Naive B cell (primary cell): ENCODE measurements around the gene FAM43B. TPM values are rescaled to one million over a fixed set of nuclear protein-coding genes. Genes with fewer than 3 reads are reported as not detected.
A peak's percentile ranks its signal among the peaks of the same experiment; 100 is the strongest.

ENCODE experiments used
- ATAC-seq, 2 donors: fragments of 150-1000 bp; cut with Tn5 transposase; 2 replicates each; pipeline ENCODE4 v1.10.0; 2021; ENCODE audit warnings: low read depth in 2 of 2, mild to moderate bottlenecking in 2 of 2, moderate library complexity in 2 of 2
- DNase-seq: peaks from one replicate; pipeline ENCODE4 v3.0.0; 2022
- H3K27ac Mint-ChIP-seq, 6 donors: one replicate each; pipeline ENCODE4 v1.8.0; 2020 to 2022; ENCODE audit warnings: mild to moderate bottlenecking in 6 of 6, mixed read lengths in 6 of 6, moderate library complexity in 5 of 6, inconsistent platforms in 2 of 6
- H3K27me3 Mint-ChIP-seq, 3 donors: one replicate each; pipeline ENCODE4 v1.8.0; 2021 to 2022; ENCODE audit warnings: mixed read lengths in 3 of 3, mild to moderate bottlenecking in 1 of 3
- H3K36me3 Mint-ChIP-seq, 2 donors: one replicate each; pipeline ENCODE4 v1.8.0; 2020 to 2022; ENCODE audit warnings: mixed read lengths in 2 of 2, inconsistent platforms in 1 of 2, mild to moderate bottlenecking in 1 of 2
- H3K4me1 Mint-ChIP-seq, 3 donors: one replicate each; pipeline ENCODE4 v1.8.0; 2020 to 2022; ENCODE audit warnings: mixed read lengths in 3 of 3, inconsistent platforms in 1 of 3, mild to moderate bottlenecking in 1 of 3, moderate library complexity in 1 of 3
- H3K4me3 Mint-ChIP-seq, 8 donors: one replicate each; pipeline ENCODE4 v1.8.0; 2020 to 2022; ENCODE audit warnings: mild to moderate bottlenecking in 8 of 8, mixed read lengths in 8 of 8, moderate library complexity in 8 of 8, inconsistent platforms in 2 of 8
- H3K9me3 Mint-ChIP-seq, 7 donors: one replicate each; pipeline ENCODE4 v1.8.0; 2020 to 2022; ENCODE audit warnings: mixed read lengths in 7 of 7, mild to moderate bottlenecking in 5 of 7, inconsistent platforms in 2 of 7, moderate library complexity in 1 of 7
- polyA plus RNA-seq, 6 donors: library from polyadenylated mRNA; unstranded; fragments of 300-500 nt; fragmentation: Illumina TruSeq; gene quantifications; one replicate each; pipeline ENCODE4 v1.2.3, GENCODE V29; 2021; ENCODE audit warnings: low read depth in 6 of 6

Gene FAM43B
- polyA plus RNA-seq, 6 donors from 2014 or later, result not detected

DNA sequence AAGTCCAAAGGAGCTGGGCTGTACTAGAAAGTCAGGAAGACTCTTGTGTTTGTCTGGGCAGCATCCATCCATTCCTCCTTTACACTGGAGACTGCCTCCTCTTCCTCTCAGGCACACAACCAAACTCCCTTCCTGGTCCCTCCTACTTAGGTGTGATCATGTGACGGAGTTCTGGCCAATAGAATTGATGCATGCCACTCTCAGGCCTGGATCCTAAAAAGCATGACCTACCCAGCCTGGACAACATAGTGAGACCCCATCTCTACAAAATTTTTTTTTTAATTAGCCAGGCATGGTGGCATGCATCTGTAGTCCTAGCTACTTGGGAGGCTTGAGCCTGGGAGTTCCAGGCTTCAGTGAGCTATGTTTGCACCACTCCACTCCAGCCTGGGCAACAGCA is 8.6 kb downstream of the FAM43B start:
- no peaks in the 10 kb centered on the region for H3K36me3 Mint-ChIP-seq
- H3K4me3 Mint-ChIP-seq, result no peak overlapping the region
- ATAC-seq (no peak), DNase-seq (no peak)
- peaks cover 25 to 49% (median 37%) of the 10 kb centered on the region in 3 donors for H3K27me3 Mint-ChIP-seq
- H3K9me3 Mint-ChIP-seq, result peaks cover 0 to 5% (median 2%) of the 10 kb centered on the region in 7 donors
- H3K27ac Mint-ChIP-seq, result no peak overlapping the region
- no peaks in the 10 kb centered on the region for H3K4me1 Mint-ChIP-seq

DNA sequence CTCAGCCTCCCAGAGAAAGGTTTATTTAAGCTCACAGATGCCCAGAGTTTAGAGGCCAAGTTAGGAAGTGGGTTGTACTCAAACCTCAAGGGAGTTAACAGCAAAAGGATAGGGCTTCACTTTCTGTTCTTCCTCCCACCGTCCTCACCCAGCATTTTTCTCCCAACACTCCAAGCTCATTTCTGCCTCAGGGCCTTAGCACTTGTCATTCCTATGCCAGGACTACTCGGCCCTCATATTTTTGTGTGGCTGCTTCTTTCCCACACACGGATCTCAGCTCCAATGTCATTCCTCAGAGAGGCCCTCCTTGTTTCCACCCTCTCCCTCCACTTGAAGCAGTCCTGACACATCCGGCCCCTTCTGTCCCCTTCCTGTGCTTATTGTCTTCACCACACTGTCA is 12.9 kb downstream of the FAM43B start:
- Mint-ChIP-seq H3K27ac (no peak overlapping the region), H3K27me3 (peaks cover 37 to 71% (median 58%) of the 10 kb centered on the region in 3 donors), H3K9me3 (peaks cover 0 to 8% (median 5%) of the 10 kb centered on the region in 7 donors), H3K4me3 (no peak overlapping the region), H3K4me1 (no peaks in the 10 kb centered on the region), H3K36me3 (no peaks in the 10 kb centered on the region)
- no peak for ATAC-seq
- no peak for DNase-seq

DNA sequence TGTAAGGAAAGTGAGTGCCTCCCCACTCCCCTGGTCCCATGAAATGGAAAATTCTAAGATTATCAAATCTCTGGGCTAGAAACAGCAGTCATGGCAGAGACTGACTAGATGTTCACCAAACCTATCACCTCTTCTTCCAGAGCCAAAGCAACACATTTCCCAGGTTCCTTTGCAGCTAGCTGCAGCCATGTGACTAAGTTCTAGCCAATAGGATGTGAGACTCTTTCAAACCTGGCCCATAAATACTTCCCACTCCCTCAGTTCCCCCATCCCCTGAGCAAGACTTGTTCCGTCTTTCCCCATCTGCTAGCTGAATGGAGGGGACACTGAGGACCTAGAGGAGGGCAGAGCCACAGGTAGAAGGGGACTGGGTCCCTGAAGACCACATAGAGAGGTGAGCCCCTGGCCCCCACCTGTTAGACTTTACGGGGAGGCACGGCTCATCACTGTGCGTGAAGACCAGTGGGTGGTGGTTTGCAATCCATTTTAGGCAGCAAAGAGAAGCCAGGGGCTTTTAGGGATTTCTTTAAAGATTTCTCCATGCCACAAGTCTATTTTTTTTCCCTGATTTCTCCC is 17.2 kb downstream of the FAM43B start:
- no peaks in the 10 kb centered on the region for H3K4me1 Mint-ChIP-seq
- DNase-seq (no peak), ATAC-seq (no peak)
- peaks cover 0 to 3% of the 10 kb centered on the region in 2 donors for H3K36me3 Mint-ChIP-seq
- no peak overlapping the region for H3K27ac Mint-ChIP-seq
- H3K4me3 Mint-ChIP-seq, result no peak overlapping the region
- peaks cover 4 to 17% (median 10%) of the 10 kb centered on the region in 7 donors for H3K9me3 Mint-ChIP-seq
- H3K27me3 Mint-ChIP-seq, result peaks cover 48 to 68% (median 60%) of the 10 kb centered on the region in 3 donors

DNA sequence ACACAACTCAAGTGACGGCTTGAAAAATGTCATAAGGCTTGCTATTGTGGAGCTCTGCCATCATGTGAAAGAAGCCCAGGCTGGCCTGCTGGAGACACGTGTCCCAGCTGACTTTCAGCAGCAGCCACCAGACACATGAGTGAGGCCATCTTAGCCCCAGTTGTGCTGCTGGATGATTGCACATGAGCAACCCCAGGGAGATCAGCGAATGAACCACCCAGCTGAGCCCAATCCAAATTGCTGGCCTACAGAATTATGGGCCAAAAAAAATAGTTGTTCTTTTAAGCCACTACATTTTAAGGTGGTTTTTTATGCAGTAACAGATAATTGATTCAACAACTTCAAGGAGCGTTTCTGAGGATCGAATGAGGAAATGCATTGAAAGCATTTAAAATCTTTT is 19.1 kb downstream of the FAM43B start:
- Mint-ChIP-seq H3K4me1 (no peaks in the 10 kb centered on the region), H3K27ac (no peak overlapping the region), H3K27me3 (peaks cover 39 to 66% (median 63%) of the 10 kb centered on the region in 3 donors), H3K9me3 (peaks cover 4 to 17% (median 11%) of the 10 kb centered on the region in 7 donors), H3K4me3 (no peak overlapping the region), H3K36me3 (peaks cover 0 to 3% of the 10 kb centered on the region in 2 donors)
- ATAC-seq, result no peak
- DNase-seq, result no peak

DNA sequence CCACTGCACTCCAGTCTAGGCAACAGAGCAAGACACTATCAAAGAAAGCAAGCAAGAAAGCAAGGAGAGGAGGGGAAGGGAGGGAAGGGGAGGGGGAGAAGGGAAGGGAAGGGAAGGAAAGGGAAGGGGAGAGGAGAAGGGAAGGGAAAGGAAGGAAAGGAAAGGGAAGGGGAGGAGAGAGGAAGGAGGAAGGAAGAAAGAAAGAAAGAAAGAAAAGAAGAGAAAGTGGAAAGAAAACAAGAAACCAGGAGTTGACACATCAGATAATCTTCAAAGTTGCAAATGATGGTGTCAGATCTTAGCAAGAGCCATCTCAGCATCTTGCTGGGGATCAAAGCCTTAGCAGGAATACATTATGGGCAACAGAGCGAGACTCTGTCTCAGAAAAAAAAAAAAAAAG is 21.6 kb downstream of the FAM43B start:
- Mint-ChIP-seq H3K27ac (peak overlapping the region in 1 of 6 donors; percentile 6), H3K4me3 (no peak overlapping the region), H3K27me3 (peaks cover 37 to 69% (median 58%) of the 10 kb centered on the region in 3 donors), H3K4me1 (no peaks in the 10 kb centered on the region), H3K9me3 (peaks cover 4 to 17% (median 11%) of the 10 kb centered on the region in 7 donors), H3K36me3 (peaks cover 0 to 3% of the 10 kb centered on the region in 2 donors)
- DNase-seq (no peak), ATAC-seq (no peak)

DNA sequence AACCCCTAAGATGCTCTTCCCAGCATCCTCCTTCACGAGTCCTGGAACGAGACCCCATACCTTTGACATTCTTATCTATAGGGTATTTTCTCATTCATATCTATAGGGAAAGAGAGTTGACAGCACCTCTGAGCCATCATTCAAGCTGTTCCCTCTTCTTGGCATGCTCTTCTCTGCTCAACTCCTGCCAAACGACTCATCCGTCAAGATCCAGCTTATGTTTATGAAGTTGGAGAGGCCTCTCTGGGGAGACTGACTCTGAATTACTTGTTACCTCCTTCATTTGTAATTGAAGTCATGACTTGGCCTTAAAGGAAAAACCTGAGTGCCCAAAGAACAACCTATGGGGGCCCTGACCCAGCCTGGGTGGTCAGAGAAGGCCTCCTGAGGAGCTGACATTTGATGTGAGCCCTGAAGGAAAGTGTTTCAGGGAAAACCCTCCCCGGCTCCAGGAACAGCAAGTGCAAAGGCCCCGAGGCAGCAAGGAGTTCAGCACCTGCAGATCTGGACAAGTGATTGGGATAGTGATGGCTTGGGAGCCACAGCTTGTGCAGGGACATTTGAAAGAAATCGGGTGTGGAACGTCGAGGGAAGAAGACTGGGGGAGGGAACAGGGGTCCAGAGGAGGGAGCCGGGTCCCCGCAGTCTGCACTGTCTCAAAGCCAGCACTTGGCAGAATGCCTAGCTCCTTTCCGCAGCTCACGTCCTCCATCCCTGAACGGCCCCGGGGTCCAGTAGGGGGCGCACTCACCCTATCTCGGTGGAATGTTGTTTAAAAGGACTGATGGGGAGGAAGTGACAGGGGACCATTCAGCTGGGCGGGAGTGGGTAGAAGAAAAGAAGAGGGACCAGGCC is 22.5 kb downstream of the FAM43B start:
- ATAC-seq (peak in 1 of 2 donors; percentile 32), DNase-seq (no peak)
- no peak overlapping the region for H3K4me3 Mint-ChIP-seq
- H3K27ac Mint-ChIP-seq, result no peak overlapping the region
- H3K27me3 Mint-ChIP-seq, result peaks cover 28 to 66% (median 49%) of the 10 kb centered on the region in 3 donors
- peaks cover 4 to 17% (median 9%) of the 10 kb centered on the region in 7 donors for H3K9me3 Mint-ChIP-seq
- no peaks in the 10 kb centered on the region for H3K4me1 Mint-ChIP-seq
- peaks cover 0 to 3% of the 10 kb centered on the region in 2 donors for H3K36me3 Mint-ChIP-seq

DNA sequence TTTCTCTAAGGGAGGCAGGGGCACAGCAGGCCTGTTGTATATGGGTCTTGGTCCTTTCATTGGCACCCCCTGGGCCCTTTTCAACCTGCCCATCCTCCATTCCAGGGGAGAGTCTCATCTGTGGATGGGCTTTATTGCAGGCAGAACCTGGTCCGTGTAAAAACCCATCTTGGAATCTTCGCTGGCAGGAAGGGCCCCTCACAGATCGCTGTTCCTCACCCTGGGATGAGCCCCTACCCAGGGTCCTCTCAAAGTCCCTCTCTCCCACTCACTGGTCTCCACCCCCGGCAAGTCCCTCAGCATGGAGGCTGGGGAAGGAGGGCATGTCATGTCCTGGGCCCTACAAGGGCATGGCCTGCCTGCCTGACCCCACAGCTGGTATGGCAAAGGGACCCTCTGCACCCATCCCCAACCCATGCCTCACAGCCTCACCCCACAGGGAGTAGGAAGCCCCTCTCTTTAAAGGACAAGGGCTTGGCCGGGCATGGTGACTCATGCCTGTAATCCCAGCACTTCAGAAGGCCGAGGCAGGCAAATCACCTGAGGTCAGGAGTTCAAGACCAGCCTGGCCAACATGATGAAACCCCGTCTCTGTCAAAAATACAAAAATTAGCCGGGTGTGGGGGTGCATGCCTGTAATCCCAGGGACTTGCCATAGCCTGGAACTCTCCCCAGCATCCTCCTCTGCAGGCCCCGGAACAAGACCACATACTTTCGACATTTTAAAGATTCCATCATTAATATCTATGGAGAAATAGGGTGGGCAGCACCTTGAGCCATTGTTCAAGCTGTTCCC is 23.4 kb downstream of the FAM43B start:
- Mint-ChIP-seq H3K27me3 (peaks cover 22 to 62% (median 42%) of the 10 kb centered on the region in 3 donors), H3K4me1 (no peaks in the 10 kb centered on the region), H3K36me3 (peaks cover 0 to 3% of the 10 kb centered on the region in 2 donors), H3K27ac (no peak overlapping the region), H3K4me3 (no peak overlapping the region), H3K9me3 (peaks cover 4 to 21% (median 9%) of the 10 kb centered on the region in 7 donors)
- ATAC-seq, result no peak
- DNase-seq, result no peak

DNA sequence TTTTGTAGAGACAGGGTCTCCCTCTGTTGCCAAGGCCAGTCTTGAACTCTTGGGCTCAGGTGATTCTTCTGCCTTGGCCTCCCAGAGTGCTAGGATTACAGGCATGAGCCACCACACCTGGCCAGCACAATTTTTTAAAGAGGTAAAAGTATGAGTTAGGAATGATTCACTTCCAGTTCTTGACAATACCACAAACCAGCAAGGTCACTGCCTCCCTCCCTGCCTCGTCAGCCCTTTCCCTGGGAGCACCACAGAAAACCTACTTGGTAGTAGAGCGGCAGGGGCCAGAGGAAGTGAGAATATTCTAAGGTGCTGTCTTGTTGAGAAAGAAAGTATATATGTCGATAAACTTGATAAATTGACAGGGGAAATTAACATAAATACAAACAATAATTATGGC is 25.7 kb downstream of the FAM43B start:
- DNase-seq, result no peak
- ATAC-seq, result no peak
- H3K36me3 Mint-ChIP-seq, result no peaks in the 10 kb centered on the region
- peaks cover 0 to 21% (median 2%) of the 10 kb centered on the region in 7 donors for H3K9me3 Mint-ChIP-seq
- no peaks in the 10 kb centered on the region for H3K4me1 Mint-ChIP-seq
- peaks cover 12 to 46% (median 38%) of the 10 kb centered on the region in 3 donors for H3K27me3 Mint-ChIP-seq
- no peak overlapping the region for H3K4me3 Mint-ChIP-seq
- H3K27ac Mint-ChIP-seq, result peak overlapping the region in 1 of 6 donors; percentile 59

DNA sequence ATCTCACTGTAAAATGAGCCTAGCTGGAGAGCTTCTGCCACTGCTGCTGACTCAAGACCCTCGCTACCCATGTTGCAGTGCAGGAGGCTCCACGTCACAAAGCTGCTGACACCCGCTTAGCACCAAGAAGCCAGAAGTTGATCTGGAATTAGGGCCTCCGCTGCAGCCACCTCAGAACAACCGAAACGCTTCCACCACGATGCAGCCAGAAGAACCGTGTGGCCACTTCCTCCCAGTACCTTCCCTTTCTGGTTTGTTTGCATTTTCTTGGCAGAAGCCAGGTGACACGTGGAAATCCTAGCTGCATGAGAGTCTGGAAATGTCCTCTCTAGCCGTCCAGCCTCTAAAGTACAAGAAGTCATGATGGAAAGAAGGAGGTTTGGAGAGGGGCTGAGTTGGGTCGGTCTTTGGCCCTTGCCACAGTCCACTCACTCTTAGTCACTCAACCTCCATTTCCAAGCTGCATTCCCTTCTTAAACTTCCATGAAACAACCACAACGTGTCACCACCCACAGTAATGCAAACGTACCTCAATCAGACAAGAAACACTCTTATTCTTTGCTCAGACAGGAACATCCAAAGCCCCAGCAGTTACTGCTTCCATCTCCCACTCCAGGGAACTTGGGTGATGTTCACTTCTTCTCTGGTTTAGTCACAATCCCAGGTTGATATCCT is 26.5 kb downstream of the FAM43B start:
- DNase-seq (no peak), ATAC-seq (no peak)
- H3K9me3 Mint-ChIP-seq, result peaks cover 0 to 21% (median 2%) of the 10 kb centered on the region in 7 donors
- peaks cover 8 to 38% (median 31%) of the 10 kb centered on the region in 3 donors for H3K27me3 Mint-ChIP-seq
- H3K4me3 Mint-ChIP-seq, result no peak overlapping the region
- H3K27ac Mint-ChIP-seq, result peak overlapping the region in 1 of 6 donors; percentile 77
- H3K4me1 Mint-ChIP-seq, result no peaks in the 10 kb centered on the region
- no peaks in the 10 kb centered on the region for H3K36me3 Mint-ChIP-seq

DNA sequence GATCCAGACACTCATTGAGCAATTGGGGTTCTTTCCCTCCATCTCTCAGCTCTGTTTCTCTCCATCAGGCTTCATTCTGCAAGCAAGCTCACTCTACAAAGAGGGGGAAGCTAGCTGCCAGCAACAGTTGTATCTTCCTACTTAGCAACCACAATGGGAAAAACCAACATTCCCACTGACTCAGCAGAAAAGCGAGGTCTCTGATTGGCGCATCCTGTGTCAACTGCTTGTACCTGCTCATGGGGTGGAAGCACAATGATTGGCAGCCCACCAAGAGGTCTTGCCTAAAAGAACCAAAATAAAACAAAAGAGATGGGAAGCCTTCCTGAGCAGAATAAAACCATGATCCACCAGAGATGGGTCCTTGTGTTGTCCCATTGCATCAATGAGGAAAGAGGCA is 32.5 kb downstream of the FAM43B start:
- Mint-ChIP-seq H3K4me3 (no peak overlapping the region), H3K36me3 (no peaks in the 10 kb centered on the region), H3K27me3 (peaks cover 25 to 44% (median 42%) of the 10 kb centered on the region in 3 donors), H3K27ac (no peak overlapping the region), H3K4me1 (peaks cover 0 to 9% (median 7%) of the 10 kb centered on the region in 3 donors), H3K9me3 (peaks cover 0 to 32% (median 5%) of the 10 kb centered on the region in 7 donors)
- ATAC-seq, result no peak
- DNase-seq, result no peak

DNA sequence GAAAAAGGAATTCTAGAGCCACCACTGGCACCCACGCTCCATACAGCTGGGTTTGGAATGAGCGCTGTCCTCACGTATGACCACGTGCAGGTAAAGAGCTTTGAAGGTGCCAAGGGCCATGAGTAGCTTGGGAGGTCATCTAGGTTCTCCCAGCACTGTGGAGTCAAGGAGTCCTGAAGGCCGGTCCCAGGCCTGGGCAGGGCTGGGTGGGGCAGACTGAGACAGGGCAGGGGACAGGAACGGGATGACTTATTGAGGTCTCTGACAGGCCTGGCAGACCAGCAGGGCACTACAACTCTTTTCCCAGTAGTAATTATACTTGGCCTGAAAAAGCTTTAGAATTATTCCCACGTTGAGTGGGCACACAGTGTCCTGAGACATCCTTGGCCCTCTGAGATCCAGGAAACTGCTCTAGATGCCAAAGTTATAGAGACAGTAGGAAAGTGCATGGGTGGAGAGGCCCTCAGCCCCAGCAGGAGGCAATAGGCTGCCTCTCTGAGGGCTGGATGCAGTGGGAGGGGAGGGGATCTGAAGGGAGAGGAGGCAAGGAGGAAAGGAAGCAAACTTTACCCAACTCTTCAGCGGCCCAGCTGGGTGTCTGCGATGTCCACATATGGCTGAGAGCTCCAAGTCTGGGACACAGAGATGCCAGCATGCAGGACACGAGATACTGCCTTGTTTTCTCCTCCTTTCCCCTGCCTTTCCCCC is 34.7 kb downstream of the FAM43B start:
- Mint-ChIP-seq H3K27me3 (peaks cover 39 to 66% (median 61%) of the 10 kb centered on the region in 3 donors), H3K9me3 (peaks cover 0 to 16% (median 4%) of the 10 kb centered on the region in 7 donors), H3K4me1 (peaks cover 4 to 9% (median 7%) of the 10 kb centered on the region in 3 donors), H3K27ac (no peak overlapping the region), H3K4me3 (no peak overlapping the region), H3K36me3 (no peaks in the 10 kb centered on the region)
- no peak for DNase-seq
- no peak for ATAC-seq

DNA sequence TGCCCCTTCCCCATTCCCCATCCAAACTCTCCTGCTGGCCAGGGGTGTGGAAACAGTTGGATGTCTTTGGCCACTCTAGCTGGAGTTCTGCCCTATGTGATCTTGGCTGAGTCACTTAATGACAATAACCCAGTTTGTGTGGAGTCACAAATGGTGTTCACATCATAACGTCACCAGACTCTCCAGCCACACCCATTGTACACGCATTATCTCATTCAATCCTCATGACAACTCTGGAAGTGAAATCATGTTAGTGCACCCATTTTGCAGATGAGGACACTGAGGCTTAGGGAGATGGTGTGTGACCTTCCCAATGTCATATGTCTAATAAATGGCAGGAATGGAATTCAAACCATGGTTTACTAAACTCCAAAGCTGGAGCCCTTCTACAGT is 35.3 kb downstream of the FAM43B start:
- H3K27me3 Mint-ChIP-seq, result peaks cover 43 to 72% (median 64%) of the 10 kb centered on the region in 3 donors
- no peak overlapping the region for H3K27ac Mint-ChIP-seq
- no peak for DNase-seq
- no peak for ATAC-seq
- H3K4me1 Mint-ChIP-seq, result peaks cover 4 to 9% (median 7%) of the 10 kb centered on the region in 3 donors
- H3K4me3 Mint-ChIP-seq, result no peak overlapping the region
- peaks cover 0 to 14% (median 4%) of the 10 kb centered on the region in 7 donors for H3K9me3 Mint-ChIP-seq
- no peaks in the 10 kb centered on the region for H3K36me3 Mint-ChIP-seq
